ENCODE data around the gene CDH10.

Gene CDH10

GRCh38 chr5:24645483-24645882, 705 bp upstream of the CDH10 start:
- no peak overlapping the region for H3K4me3 ChIP-seq (ENCODE audit: control insufficient read depth, low read depth, low read length)
- no peak for DNase-seq (ENCODE audit: low read depth)
- TF ChIP-seq CTCF (IDR thresholded peaks at IDR 0.05; ENCODE audit: control insufficient read depth, insufficient read depth, low read depth, low read length, missing control alignments) = no peak

GRCh38 chr5:24643880-24644279, 898 bp downstream of the CDH10 start:
- H3K4me3 ChIP-seq (ENCODE audit: control insufficient read depth, low read depth, low read length) = no peak overlapping the region
- TF ChIP-seq CTCF (IDR thresholded peaks at IDR 0.05; ENCODE audit: control insufficient read depth, insufficient read depth, low read depth, low read length, missing control alignments) = no peak
- DNase-seq (ENCODE audit: low read depth) = no peak

- no peak for DNase-seq (ENCODE audit: low read depth)
- no peak for TF ChIP-seq CTCF (IDR thresholded peaks at IDR 0.05; ENCODE audit: control insufficient read depth, insufficient read depth, low read depth, low read length, missing control alignments)
- H3K4me3 ChIP-seq (ENCODE audit: control insufficient read depth, low read depth, low read length) = no peak overlapping the region
These were observed 1.6 kb downstream of the CDH10 start for GRCh38 chr5:24643156-24643555.

GRCh38 chr5:24642022-24642421, 2.8 kb downstream of the CDH10 start:
- no peak overlapping the region for H3K4me3 ChIP-seq (ENCODE audit: control insufficient read depth, low read depth, low read length)
- DNase-seq (ENCODE audit: low read depth) = no peak
- peak; percentile 19 for TF ChIP-seq CTCF (IDR thresholded peaks at IDR 0.05; ENCODE audit: control insufficient read depth, insufficient read depth, low read depth, low read length, missing control alignments)

- no peak for TF ChIP-seq CTCF (IDR thresholded peaks at IDR 0.05; ENCODE audit: control insufficient read depth, insufficient read depth, low read depth, low read length, missing control alignments)
- no peak overlapping the region for H3K4me3 ChIP-seq (ENCODE audit: control insufficient read depth, low read depth, low read length)
- no peak for DNase-seq (ENCODE audit: low read depth)
These were observed 9.6 kb downstream of the CDH10 start for GRCh38 chr5:24635209-24635608.

- DNase-seq (ENCODE audit: low read depth) = no peak
- peak; percentile 42 for TF ChIP-seq CTCF (IDR thresholded peaks at IDR 0.05; ENCODE audit: control insufficient read depth, insufficient read depth, low read depth, low read length, missing control alignments)
These were observed 11.0 kb downstream of the CDH10 start for GRCh38 chr5:24633715-24634325.

GRCh38 chr5:24632353-24632752, 12.4 kb downstream of the CDH10 start:
- DNase-seq (ENCODE audit: low read depth) = no peak
- no peak for TF ChIP-seq CTCF (IDR thresholded peaks at IDR 0.05; ENCODE audit: control insufficient read depth, insufficient read depth, low read depth, low read length, missing control alignments)
- no peak overlapping the region for H3K4me3 ChIP-seq (ENCODE audit: control insufficient read depth, low read depth, low read length)

More at GRCh38 chr5:24633715-24634325, 11.0 kb downstream of the CDH10 start:
- no peak overlapping the region for H3K4me3 ChIP-seq (ENCODE audit: control insufficient read depth, low read depth, low read length)
